Measurements from ENCODE around the gene MPZL3.
A peak's percentile ranks its signal among the peaks of the same experiment; 100 is the strongest.
"Not testable (repeated sequence)": the region's sequence is repeated elsewhere in the genome, so short reads cannot be mapped to it uniquely, and the experiment has no call there.

The MPZL3 gene

DNA sequence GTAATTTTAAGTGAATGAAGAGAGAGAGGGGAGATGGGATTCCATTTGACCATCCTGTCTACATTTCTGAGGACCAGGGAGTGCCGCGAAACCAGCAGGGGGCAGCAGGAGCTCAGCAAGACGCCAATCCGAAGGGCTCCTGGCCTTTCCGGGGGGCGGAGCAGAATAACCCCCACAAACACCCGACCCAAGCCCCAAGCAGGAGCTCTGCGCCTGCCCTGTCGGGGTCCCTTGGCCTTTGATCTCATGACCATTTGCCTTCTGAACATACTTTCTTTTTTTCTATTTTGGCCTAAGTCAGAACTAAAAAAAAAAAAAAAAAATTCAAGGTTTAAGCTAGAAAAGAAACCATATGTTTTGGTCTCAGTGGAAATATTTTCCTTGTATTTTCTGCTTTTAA is 53.8 kb downstream of the MPZL3 start:
- peak; percentile 58 to 69 for DNase-seq (ENCODE audit: low read depth in 1 of 2, low spot score in 1 of 2)
- in situ Hi-C loops (cut with HindIII; ENCODE audit: low pct_unique_long_range_greater_than_20kb, low sequenced_read_pairs): no loop called here

DNA sequence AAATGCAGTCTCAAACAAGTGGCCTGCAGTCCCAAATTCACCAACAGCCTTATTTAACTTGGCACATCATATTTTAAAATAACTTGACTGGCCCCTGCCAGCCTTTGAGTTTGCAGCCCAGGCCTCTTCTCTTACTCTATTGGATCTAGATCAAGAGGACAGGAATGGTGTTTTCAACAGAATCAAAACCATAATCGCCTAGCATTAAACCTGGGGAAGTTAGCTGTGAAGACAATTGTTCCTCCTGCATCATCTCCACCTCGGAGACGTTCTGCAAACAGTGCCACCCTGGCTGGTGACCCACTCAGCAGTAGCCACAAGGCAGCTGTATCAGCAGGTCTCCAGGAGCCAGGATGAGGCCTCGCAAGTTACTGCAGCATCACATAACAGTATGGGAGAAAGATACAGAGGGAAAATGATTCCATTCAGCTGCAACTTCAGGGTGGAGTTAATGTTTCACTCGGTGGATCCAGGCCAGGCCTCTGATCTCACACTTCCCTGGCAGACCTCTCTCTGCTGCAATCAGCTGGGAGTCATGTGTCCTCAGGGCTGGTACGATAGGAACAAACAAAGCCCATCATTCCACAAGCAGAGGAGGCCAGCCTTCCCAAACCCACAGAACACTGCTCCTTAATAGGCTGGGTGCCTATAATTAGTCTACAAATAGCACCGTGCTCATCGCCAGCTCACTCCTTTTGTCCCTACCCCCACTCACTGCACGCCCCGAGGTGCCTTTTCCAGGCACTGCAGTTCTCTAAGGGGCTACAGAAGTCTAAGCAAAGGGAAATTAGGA is 57.1 kb downstream of the MPZL3 start:
- no peak for TF ChIP-seq JUND (IDR thresholded peaks at IDR 0.05; ENCODE audit: low read depth)
- no peak for DNase-seq (ENCODE audit: low read depth in 1 of 2, low spot score in 1 of 2)
- in situ Hi-C loops (cut with HindIII; ENCODE audit: low pct_unique_long_range_greater_than_20kb, low sequenced_read_pairs): no loop called here

More for the DNA sequence above, 53.8 kb downstream of the MPZL3 start:
- TF ChIP-seq JUND (IDR thresholded peaks at IDR 0.05; ENCODE audit: low read depth): no peak

DNA sequence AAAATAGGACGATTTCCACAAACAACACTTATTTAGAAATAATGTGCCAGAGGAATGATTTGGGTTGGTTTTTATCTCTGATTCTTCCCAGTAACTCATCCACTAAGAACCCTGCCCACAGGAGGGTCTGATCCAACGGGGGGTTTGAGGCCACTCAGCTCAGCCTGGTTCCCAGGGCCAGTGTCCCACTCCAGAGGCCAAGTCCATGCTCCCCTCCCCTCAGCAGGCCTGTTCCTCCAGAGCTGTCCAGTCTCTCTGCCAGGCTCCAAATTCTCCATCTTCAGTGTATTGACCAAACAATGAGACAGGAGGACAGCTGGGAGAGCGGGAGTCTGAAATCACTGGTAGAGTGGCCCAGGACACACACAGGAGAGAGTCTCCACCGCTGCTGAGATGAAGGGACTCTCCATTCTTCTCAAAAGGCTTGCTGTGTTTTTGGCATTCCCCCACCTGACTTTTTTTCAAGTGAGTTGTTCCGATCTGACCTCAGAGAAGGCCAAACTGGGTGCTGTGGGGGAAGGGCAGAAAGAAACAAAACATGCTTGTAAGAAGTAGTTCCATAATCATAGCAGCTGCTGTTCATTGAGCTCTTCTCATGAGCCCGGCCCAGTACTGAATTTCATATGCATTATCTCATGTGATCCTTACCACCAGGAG is 58.1 kb downstream of the MPZL3 start:
- no peak for DNase-seq (ENCODE audit: low read depth in 1 of 2, low spot score in 1 of 2)
- TF ChIP-seq JUND (IDR thresholded peaks at IDR 0.05; ENCODE audit: low read depth): no peak
- in situ Hi-C loops (cut with HindIII; ENCODE audit: low pct_unique_long_range_greater_than_20kb, low sequenced_read_pairs): no loop called here

DNA sequence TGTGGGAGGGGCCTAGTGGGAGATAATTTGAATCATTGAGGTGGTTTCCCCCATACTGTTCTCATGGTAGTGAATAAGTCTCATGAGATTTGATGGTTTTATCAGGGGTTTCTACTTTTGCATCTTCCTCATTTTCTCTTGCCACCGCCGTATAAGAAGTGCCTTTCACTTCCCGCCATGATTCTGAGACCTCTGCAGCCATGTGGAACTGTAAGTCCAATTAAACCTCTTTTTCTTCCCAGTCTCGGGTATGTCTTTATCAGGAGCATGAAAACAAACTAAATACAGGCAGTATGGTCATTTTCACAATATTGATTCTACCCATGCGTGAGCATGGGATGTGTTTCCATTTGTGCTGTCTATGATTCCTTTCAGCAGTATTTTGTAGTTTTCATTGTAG is 59.3 kb downstream of the MPZL3 start:
- DNase-seq (ENCODE audit: low read depth in 1 of 2, low spot score in 1 of 2); in situ Hi-C loops (cut with HindIII; ENCODE audit: low pct_unique_long_range_greater_than_20kb, low sequenced_read_pairs): not testable (repeated sequence)

DNA sequence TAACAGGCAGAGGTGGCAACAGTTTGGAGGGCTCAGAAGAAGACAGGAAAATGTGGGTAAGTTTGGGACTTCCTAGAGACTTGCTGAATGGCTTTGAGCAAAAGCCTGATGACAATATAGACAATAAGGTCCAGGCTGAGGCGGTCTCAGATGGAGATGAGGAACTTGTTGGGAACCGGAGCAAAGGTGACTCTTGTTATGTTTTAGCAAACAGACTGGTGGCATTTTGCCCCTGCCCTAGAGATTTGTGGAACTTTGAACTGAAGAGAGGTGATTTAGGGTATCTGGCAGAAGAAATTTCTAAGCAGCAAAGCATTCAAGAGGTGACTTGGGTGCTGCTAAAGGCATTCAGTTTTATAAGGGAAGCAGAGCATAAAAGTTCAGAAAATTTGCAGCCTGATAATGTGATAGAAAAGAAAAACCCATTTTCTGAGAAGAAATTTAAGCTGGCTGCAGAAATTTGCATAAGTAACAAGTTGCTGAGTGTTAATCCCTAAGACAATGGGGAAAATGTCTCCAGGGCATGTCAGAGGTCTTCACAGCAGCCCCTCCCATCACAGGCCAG is 61.1 kb downstream of the MPZL3 start:
- in situ Hi-C loops (cut with HindIII; ENCODE audit: low pct_unique_long_range_greater_than_20kb, low sequenced_read_pairs); DNase-seq (ENCODE audit: low read depth in 1 of 2, low spot score in 1 of 2): not testable (repeated sequence)

DNA sequence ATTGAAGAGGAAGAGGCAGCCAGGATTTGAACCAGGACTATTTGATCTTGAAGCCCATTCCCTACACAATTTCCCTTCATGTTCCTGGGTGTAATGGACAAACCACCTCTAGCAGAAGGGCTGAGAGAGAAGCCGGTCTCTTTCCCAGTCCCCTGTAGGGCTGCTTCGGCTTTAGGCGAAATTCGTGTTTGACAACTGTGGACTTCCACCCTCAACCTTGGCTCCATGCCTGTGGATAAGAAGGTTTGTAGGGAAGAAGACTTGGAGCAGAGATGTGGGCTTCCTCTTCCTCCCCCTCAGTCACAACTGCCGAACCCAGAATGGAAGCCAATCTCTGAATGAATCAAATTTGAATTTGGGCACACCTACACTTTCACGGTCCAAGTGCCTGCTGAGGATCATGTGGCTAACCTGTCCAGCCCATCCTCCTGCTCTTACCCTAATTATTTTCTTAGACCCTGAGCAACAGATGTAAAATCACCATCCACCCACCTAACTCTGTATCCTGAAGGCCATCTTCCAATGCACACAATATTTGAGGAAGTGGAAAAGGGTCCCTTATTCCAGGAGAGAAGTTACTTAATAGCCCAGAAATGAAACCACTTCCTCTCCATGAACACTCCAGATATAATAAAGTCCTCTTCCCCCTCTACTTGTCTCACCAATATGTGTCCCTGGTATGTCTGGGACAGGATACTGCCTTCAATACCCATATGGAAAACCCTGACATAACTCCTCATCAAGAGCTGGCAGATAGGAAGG is 65.6 kb downstream of the MPZL3 start:
- no peak for TF ChIP-seq JUND (IDR thresholded peaks at IDR 0.05; ENCODE audit: low read depth)
- no peak for DNase-seq (ENCODE audit: low read depth in 1 of 2, low spot score in 1 of 2)
- in situ Hi-C loops (cut with HindIII; ENCODE audit: low pct_unique_long_range_greater_than_20kb, low sequenced_read_pairs): no loop called here

DNA sequence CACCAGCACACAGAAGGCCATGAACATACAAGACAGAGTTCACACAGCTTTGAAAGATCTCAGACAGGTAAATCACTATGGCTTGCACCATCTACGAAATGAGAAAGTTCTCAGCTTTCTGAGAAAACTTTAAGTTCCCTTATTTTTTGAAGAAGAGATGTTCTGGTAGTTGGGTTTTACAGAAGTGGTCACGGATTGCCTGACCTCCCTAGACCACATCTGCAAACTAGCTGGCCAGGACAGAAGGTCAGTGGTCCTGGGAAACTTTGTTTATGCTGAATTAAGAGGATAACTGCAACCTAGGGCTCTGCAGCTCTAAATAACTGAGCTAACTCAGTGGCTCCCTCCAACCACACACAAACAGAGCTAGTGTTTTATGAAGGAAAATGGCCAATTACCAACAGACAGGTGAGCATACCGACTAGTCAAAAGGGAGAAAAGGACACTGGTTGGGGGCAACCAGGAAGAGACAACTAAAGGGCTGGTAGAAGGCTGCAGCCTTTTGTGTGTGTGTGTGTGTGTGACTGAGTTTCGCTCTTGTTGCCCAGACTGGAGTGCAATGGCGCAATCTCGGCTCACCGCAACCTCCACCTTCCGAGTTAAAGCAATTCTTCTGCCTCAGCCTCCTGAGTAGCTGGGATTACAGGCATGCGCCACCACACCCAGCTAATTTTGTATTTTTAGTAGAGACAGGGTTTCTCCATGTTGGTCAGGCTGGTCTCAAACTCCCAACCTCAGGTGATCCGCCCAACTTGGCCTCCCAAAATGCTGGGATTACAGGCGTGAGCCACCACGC is 67.2 kb downstream of the MPZL3 start:
- no peak for DNase-seq (ENCODE audit: low read depth in 1 of 2, low spot score in 1 of 2)
- TF ChIP-seq JUND (IDR thresholded peaks at IDR 0.05; ENCODE audit: low read depth): no peak
- in situ Hi-C loops (cut with HindIII; ENCODE audit: low pct_unique_long_range_greater_than_20kb, low sequenced_read_pairs): no loop called here

DNA sequence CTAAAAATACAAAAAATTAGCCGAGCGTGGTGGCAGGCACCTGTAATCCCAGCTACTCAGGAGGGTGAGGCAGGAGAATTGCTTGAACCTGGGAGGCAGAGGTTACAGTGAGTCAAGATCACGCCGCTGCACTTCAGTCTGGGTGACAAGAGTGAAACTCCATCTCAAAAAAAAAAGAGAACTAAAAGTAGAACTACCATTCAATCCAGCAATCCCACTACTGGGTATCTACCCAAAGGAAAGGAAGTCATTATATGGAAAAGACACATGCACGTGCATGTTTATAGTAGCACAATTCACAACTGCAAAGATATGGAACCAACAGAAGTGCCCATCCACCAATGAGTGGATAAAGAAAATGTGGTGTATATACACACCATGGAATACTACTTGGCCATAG is 68.5 kb downstream of the MPZL3 start:
- DNase-seq (ENCODE audit: low read depth in 1 of 2, low spot score in 1 of 2); in situ Hi-C loops (cut with HindIII; ENCODE audit: low pct_unique_long_range_greater_than_20kb, low sequenced_read_pairs): not testable (repeated sequence)

DNA sequence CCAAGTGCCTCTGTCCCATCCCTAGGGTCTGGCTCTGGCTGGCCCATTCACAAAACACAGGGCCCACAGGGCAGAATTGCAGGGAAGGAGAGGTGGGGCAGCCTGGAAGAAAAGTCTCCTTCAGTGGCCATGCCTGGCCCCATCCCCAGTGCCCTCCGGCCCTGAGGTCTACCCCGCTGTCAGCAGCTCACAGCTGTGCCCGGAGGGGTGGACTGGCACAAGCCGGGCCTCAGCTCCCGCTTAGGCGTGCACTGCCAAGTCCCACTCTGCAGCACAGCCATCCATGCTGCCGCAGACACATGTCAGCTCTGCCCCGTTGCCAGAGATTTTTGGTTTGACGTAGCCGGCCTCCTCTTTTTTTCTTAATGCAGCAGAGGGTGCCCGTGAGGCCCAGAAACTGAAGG is 71.9 kb downstream of the MPZL3 start:
- in situ Hi-C loops (cut with HindIII; ENCODE audit: low pct_unique_long_range_greater_than_20kb, low sequenced_read_pairs): no loop called here
- TF ChIP-seq JUND (IDR thresholded peaks at IDR 0.05; ENCODE audit: low read depth): no peak
- peak in 1 of 2 experiments; percentile 57 for DNase-seq (ENCODE audit: low read depth in 1 of 2, low spot score in 1 of 2)

DNA sequence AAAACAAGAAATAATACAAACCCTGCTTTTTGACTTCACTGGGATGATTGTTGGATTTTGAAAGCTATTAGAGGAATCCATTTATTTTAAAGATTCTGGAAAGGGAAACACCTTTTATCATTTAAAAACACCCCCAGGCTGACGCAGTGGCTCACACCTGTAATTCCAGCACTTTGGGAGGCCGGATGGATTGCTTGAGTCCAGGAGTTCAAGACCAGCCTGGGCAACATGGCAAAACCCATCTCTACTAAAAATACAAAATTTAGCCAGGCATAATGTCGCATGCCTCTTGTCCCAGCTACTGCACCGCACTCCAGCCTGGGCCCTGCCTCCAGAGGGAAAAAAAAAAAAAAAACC is 75.4 kb downstream of the MPZL3 start:
- DNase-seq (ENCODE audit: low read depth in 1 of 2, low spot score in 1 of 2): no peak
- TF ChIP-seq JUND (IDR thresholded peaks at IDR 0.05; ENCODE audit: low read depth): no peak
- in situ Hi-C loops (cut with HindIII; ENCODE audit: low pct_unique_long_range_greater_than_20kb, low sequenced_read_pairs): no loop called here
